NCI-H1092 (cell line): ENCODE measurements around the gene ZFP2.
"Not testable (repeated sequence)": the region's sequence is repeated elsewhere in the genome, so short reads cannot be mapped to it uniquely, and the experiment has no call there.

ENCODE experiments used
- DNase-seq: peaks from one replicate; lab custom pipeline; 2025; lab: John Stamatoyannopoulos, UW

The ZFP2 gene

GRCh38 chr5:178895615-178896571, at the start of gene ZFP2:
Gene ZFP2 (plus strand): TSS chr5:178895913. CDS start chr5:178931314, 35,401 bp downstream.
- peak; percentile 20 for DNase-seq

- DNase-seq: no peak
Measured at GRCh38 chr5:178849316-178849715, 46.4 kb upstream of the ZFP2 start.

DNA sequence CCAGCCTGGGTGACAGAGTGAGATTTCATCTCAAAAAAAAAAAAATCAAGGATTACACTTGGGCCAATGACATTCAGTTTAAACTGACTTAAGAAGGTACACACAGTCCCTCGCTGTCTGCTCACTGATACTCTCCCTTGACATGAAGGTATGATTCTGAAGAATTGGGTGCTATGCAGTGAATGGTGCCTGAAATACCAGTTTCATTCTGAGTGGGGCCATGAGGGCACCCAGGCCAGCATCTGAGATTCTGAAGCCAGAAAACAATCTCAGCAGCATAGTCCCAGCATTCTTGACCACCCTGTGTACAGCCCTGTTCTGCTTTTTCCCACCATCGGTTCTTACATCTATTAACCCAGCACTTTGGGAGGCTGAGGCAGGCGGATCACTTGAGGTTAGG, 43.8 kb upstream of the ZFP2 start:
- DNase-seq: no peak

- DNase-seq: no peak
Measured at GRCh38 chr5:178854284-178854683, 41.4 kb upstream of the ZFP2 start.

GRCh38 chr5:178859625-178860521, 35.8 kb upstream of the ZFP2 start, which contains the start of gene ZNF354B:
Gene ZNF354B (plus strand): TSS chr5:178859953. CDS start chr5:178861048, 1,095 bp downstream.
- DNase-seq: peak; percentile 82

DNA sequence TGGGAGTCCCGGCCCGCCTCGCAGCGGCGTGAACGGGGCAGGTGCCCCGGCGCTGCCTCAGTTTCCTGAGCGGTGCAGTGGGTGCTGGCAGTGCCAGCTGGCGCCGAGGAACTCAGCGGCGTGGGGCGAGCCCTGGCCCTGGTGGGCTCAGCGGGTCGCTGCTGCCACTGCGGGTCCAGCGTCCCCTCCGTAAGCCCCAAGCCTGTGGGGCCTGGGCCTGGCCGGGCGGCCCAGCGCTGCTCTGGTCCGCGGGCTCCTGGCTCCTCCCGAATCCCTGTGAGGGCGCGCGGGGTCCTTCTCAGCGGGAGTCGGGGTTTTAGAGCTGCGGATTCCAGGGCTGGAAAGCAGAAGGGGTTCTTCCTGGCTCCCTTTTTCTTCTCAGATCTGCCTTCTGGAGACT, 35.1 kb upstream of the ZFP2 start:
- not testable (repeated sequence) for DNase-seq

- no peak for DNase-seq
Measured at GRCh38 chr5:178861627-178862026, 34.1 kb upstream of the ZFP2 start.

GRCh38 chr5:178866946-178867345, 28.8 kb upstream of the ZFP2 start:
- DNase-seq: no peak

- DNase-seq: no peak
Measured at GRCh38 chr5:178869577-178869976, 26.1 kb upstream of the ZFP2 start.

DNA sequence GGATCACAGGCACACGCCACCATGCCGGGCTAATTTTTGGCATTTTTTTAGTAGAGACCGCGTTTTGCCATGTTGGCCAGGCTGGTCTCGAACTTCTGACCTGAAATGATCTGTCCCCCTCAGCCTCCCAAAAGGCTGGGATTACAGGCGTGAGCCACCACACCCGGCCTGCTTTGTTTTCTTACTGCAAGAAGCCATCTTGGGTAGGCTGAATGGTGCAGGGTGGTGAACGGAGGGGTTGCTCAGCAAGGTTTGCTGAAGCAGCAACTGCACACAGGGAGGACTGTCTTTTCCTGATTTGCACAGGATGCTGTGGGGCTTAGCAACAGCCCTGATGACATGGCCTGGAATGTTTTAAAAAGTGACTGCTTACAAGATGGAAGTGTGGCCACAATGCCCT, 25.3 kb upstream of the ZFP2 start:
- DNase-seq: no peak

- DNase-seq: no peak
Measured at GRCh38 chr5:178872302-178872701, 23.4 kb upstream of the ZFP2 start.

DNA sequence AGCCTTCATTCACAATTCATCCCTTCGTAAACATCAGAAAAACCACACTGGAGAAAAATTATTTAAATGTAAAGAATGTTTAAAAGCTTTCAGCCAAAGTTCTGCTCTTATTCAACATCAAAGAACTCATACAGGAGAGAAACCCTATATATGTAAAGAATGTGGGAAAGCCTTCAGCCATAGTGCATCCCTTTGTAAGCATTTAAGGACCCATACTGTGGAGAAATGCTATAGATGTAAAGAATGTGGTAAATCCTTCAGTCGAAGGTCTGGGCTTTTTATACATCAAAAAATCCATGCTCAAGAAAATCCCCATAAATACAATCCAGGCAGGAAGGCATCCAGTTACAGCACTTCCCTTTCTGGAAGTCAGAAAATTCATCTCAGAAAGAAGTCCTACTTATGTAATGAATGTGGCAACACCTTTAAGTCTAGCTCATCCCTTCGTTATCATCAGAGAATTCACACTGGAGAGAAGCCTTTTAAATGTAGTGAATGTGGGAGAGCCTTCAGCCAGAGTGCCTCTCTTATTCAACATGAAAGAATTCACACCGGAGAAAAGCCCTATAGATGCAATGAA, 12.5 kb upstream of the ZFP2 start:
- not testable (repeated sequence) for DNase-seq

- no peak for DNase-seq
Measured at GRCh38 chr5:178883815-178884430, 11.8 kb upstream of the ZFP2 start.

GRCh38 chr5:178899289-178899688, 3.6 kb downstream of the ZFP2 start:
- DNase-seq: no peak

DNA sequence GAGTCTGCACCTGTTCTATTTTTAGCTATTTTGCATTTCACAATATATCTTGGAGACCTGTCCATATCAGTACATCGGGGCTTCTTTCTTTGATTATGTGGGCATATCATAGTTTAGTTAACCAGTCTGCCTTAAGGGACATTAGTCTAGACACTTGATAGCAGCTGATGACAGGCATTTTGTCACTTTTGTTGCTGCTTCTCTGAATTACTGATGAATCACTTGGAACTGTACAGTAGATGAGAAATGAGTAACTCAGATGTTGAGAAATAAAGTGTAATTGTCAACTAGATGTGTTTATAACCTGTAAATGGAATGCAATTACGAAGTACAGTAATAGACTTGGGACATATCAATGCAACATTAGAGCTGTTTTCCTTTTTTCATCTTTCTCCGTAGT, 7.1 kb downstream of the ZFP2 start:
- no peak for DNase-seq

GRCh38 chr5:178931846-178932760, 36.4 kb downstream of the ZFP2 start:
- DNase-seq: no peak

GRCh38 chr5:178940569-178941360, 45.1 kb downstream of the ZFP2 start, which contains the start of gene ZNF454:
Gene ZNF454 (plus strand): TSS chr5:178941198. CDS start chr5:178942792, 1,594 bp downstream.
- peak; percentile 93 for DNase-seq

DNA sequence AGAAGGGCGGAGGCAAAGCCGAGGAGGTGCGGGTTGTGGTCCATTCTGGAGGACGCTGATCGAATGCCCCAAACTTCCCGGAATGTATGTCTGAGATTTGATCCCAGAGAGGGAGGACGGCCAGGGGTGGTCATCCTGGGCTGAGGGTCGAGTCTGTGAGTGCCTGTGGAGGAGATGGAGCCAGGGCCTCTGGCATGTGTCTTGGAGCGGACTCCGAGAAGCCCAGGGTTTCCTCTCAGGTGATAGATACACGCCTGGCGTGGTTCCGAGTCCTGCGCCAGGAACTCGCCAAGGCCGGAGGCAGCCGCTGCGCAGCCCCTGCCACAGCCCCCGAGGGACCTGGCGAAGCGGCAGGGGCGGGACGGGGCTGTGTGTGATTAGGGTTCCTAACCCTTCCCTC, 45.6 kb downstream of the ZFP2 start:
- DNase-seq: peak; percentile 0

- no peak for DNase-seq
Measured at GRCh38 chr5:178965465-178966055, 69.8 kb downstream of the ZFP2 start.
